ENCODE data around the gene CCDC158. TPM values are rescaled to one million over a fixed set of nuclear protein-coding genes. Genes with fewer than 3 reads are reported as not detected.

The CCDC158 gene
- total and polyA plus RNA-seq, 2 donors = 0.23 to 2.3 TPM

DNA sequence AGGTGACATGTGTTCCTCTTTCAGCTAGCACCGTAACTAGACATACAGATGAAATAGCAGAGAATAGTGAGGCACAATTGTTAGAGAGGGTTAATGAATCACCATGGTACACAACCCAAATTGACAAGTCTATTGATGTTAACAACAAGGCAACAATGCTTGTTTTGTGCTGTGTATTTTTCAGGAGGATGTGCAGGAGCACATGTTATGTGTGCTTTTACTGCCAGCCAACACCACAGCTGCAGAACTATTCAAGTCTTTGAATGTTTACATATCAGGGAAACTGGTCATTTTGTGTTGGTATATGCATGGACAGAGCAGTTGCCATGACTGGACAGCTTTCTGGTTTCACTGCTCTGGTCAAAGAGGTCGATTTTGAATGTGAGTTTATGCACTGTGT lies 81.6 kb downstream of the CCDC158 start:
- no peaks in the 10 kb centered on the region for H3K36me3 ChIP-seq (ENCODE audit: insufficient read depth)
- no peak overlapping the region for H3K27ac ChIP-seq (ENCODE audit: low read depth)
- H3K4me1 ChIP-seq (ENCODE audit: insufficient read depth) = no peaks in the 10 kb centered on the region
- WGBS = 63% methylated on average over 2 of the region's 2 CpGs
- no peak for DNase-seq (ENCODE audit: extremely low spot score)
- H3K4me3 ChIP-seq (ENCODE audit: low read depth, low read length) = no peak overlapping the region

DNA sequence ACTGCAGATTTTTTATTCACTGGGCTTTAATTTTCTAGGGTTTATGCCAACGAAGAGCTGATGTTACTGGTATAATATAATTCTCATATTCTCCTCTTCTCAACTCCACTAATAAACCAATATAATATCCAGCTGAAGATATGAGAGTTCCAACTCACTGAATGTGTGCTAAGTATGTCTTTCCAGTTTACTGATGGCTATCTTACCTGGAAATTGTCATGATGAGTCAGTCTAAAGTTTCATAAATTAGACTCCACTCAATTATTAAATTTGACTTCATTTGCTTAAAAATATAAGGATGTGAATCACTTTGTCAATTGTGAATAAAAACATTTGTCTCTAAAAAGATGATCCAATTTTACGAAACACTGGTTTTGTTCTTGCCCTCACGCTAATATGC lies 86.1 kb downstream of the CCDC158 start:
- no peak for DNase-seq (ENCODE audit: extremely low spot score)
- H3K4me3 ChIP-seq (ENCODE audit: low read depth, low read length) = no peak overlapping the region
- no peak overlapping the region for H3K27ac ChIP-seq (ENCODE audit: low read depth)
- no peaks in the 10 kb centered on the region for H3K4me1 ChIP-seq (ENCODE audit: insufficient read depth)
- H3K36me3 ChIP-seq (ENCODE audit: insufficient read depth) = no peaks in the 10 kb centered on the region
- WGBS = 75% methylated on average over 3 of the region's 3 CpGs

DNA sequence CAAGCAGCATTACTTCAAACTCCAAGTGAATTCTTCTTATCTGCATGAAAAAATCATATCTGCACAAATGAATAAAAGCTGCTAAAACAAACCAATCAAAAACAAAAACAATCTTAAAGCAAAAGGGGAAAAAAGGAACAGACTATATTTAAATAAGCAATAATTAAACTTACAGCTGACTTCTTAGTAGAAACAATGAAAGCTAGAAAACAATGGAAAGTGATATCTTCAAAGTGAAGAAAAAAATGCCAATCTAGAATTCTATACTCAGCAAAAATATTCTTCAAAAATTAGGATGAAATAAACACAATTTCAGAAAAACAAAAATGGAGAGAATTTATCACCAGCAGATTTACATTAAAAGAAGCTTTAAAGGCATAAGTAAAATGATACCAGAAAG lies 94.4 kb downstream of the CCDC158 start:
- Histone ChIP-seq H3K4me3 (ENCODE audit: low read depth, low read length) (no peak overlapping the region), H3K27ac (ENCODE audit: low read depth) (no peak overlapping the region), H3K4me1 (ENCODE audit: insufficient read depth) (no peaks in the 10 kb centered on the region), H3K36me3 (ENCODE audit: insufficient read depth) (no peaks in the 10 kb centered on the region)
- no peak for DNase-seq (ENCODE audit: extremely low spot score)

DNA sequence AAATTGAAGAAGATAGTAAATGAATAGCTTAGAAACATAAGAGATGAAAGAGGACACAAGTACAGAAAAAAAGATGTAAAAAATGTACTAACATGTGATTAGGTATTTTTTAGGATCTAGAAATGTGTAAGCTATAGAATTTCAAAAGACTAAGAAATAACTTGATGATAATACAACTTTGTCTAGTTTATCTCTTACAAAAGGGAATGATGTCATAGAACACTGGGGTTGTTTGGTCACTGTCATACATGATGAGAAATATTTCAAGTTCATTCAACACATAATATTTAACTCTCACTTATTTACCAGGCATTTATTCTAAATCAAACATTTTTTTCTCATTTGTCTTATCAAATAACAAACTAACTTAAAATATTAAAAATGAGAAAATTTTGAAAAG lies 95.9 kb downstream of the CCDC158 start:
- no peaks in the 10 kb centered on the region for H3K4me1 ChIP-seq (ENCODE audit: insufficient read depth)
- H3K4me3 ChIP-seq (ENCODE audit: low read depth, low read length) = no peak overlapping the region
- no peaks in the 10 kb centered on the region for H3K36me3 ChIP-seq (ENCODE audit: insufficient read depth)
- no peak for DNase-seq (ENCODE audit: extremely low spot score)
- H3K27ac ChIP-seq (ENCODE audit: low read depth) = no peak overlapping the region

DNA sequence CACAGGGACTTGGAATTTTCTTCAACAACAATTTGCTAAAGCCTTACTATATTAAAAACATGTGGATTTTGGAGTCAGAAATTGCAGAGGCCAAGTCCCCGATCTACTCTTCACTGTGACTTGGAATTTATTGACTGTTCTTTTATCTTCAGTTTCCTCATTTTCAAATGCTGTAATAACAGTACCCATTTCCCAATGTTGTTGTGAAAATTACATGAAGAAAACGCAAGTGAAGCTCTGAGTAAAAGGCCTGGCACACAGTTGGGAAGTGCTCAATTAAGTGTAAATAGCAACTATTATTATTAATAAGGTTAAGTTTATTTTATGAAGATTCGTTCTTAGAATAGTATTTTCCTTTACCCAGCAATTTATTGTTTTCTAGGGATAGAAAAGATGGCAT lies 98.7 kb downstream of the CCDC158 start:
- DNase-seq (ENCODE audit: extremely low spot score) = no peak
- Histone ChIP-seq H3K4me3 (ENCODE audit: low read depth, low read length) (no peak overlapping the region), H3K4me1 (ENCODE audit: insufficient read depth) (no peaks in the 10 kb centered on the region), H3K36me3 (ENCODE audit: insufficient read depth) (no peaks in the 10 kb centered on the region), H3K27ac (ENCODE audit: low read depth) (no peak overlapping the region)
- 62% methylated on average over 3 of the region's 3 CpGs for WGBS

DNA sequence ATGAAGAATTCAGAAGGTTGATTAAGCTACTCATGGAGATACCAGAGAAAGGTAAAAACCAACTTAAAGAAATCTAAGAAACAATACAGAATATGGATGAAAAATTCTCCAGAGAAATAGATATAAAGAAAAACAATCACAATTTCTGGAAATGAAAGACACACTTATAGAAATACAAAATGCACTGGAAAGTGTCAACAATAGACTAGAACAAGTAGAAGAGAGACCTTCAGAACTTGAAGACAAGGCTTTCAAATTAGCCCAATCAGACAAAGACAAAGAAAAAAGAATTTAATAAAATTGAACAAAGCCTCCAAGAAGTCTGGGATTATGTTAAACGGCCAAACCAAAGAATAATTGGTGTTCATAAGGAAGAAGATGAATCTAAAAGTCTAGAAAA lies 104.8 kb downstream of the CCDC158 start:
- Histone ChIP-seq H3K4me3 (ENCODE audit: low read depth, low read length) (no peak overlapping the region), H3K4me1 (ENCODE audit: insufficient read depth) (no peaks in the 10 kb centered on the region), H3K36me3 (ENCODE audit: insufficient read depth) (peaks cover 2% of the 10 kb centered on the region), H3K27ac (ENCODE audit: low read depth) (no peak overlapping the region)
- WGBS = 93% methylated on average over 1 of the region's 1 CpG
- no peak for DNase-seq (ENCODE audit: extremely low spot score)

DNA sequence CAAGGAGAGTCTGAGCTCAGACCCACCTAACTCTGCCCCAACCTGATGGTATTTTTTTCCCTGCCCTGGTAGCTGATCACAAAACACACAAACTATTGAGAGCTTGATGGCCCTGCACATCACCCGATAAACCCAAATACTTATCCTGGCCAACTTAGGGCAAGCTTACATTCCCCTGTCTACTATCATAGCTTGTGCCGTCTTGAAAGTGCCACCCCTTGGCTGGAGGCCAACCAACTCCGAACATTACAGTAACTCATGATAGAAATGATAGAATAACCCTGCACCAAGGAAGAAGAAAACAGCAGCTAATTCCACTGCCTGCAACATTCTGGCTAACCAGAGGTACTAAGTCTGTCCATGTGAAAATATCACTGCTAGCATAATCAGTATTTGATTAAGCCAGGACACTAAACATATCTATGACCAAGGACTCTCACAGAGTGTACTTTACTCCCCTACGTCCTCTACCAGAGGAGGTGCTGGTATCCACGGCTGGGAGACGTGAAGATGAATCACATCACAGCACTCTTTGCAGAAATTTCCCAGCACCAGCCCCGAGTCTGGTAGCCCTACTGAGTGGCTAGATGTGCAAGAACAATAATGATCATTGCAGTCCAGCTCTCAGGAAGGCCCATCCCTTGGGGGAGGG lies 105.5 kb downstream of the CCDC158 start:
- H3K27ac ChIP-seq (ENCODE audit: low read depth) = no peak overlapping the region
- peaks cover 2% of the 10 kb centered on the region for H3K36me3 ChIP-seq (ENCODE audit: insufficient read depth)
- no peak for DNase-seq (ENCODE audit: extremely low spot score)
- H3K4me1 ChIP-seq (ENCODE audit: insufficient read depth) = no peaks in the 10 kb centered on the region
- no peak overlapping the region for H3K4me3 ChIP-seq (ENCODE audit: low read depth, low read length)
- WGBS = 84% methylated on average over 7 of the region's 7 CpGs

DNA sequence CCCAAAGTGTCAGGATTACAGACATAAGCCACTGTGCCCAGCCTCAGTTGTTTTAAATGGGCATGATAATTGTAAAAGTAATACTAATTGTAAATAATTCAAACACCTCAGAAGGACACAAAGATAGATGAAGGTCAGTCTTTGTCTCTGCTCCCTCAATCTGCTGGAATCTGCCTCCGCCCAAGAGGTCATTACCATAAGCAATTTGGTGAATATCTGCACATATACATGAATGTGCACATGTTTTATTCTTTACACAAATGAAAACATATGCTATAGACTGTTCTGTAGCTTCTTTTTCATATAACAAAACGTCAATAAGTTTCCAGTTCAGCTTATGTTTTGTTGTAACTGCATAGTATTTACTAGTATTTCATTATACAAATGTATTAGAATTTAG lies 107.4 kb downstream of the CCDC158 start:
- 75% methylated on average over 2 of the region's 2 CpGs for WGBS
- H3K36me3 ChIP-seq (ENCODE audit: insufficient read depth) = peaks cover 2% of the 10 kb centered on the region
- H3K27ac ChIP-seq (ENCODE audit: low read depth) = no peak overlapping the region
- DNase-seq (ENCODE audit: extremely low spot score) = no peak
- no peak overlapping the region for H3K4me3 ChIP-seq (ENCODE audit: low read depth, low read length)
- H3K4me1 ChIP-seq (ENCODE audit: insufficient read depth) = no peaks in the 10 kb centered on the region

DNA sequence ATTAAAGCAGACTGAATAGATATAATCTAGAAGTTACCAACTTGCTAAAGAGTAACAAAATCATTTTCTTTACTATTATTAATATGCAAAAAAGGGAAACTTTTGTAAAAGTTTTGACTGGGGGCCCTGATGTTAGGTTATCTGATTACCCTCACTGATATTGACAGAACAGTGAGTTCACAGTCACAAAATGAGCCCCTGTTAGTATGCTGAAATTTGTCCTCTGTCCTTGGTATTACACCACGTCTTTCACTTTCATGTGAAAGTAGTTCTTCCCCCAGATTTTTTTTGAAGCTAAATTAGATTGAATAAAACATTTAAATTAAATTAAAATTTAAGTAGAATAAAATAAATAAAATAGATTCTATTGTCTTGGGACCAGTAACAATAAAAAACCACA lies 108.5 kb downstream of the CCDC158 start:
- Histone ChIP-seq H3K36me3 (ENCODE audit: insufficient read depth) (peaks cover 2% of the 10 kb centered on the region), H3K4me1 (ENCODE audit: insufficient read depth) (peaks cover 1% of the 10 kb centered on the region), H3K27ac (ENCODE audit: low read depth) (no peak overlapping the region), H3K4me3 (ENCODE audit: low read depth, low read length) (no peak overlapping the region)
- no peak for DNase-seq (ENCODE audit: extremely low spot score)
- 42% methylated on average over 1 of the region's 1 CpG for WGBS

DNA sequence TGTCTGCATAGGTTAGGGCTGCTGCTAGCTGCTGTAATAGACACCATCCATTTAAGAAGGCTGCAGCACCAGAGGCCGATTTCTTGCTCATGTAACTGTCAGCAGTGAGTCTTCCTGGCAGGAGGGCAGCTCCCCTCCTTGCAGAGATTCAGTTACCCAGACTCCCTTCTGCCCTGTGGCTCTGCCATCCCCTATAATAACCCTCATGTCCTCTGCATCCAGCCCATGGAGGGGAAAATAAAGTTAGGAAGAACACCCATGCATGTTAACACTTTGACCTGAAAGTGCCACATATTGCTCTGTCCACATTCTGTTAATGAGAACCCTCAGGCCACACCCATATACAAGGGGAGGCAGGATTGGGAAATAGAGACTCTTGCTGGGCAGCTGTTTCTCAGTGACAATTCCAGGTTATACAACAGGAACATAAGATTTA lies 109.0 kb downstream of the CCDC158 start:
- Histone ChIP-seq H3K4me3 (ENCODE audit: low read depth, low read length) (no peak overlapping the region), H3K36me3 (ENCODE audit: insufficient read depth) (peaks cover 2% of the 10 kb centered on the region), H3K4me1 (ENCODE audit: insufficient read depth) (peaks cover 3% of the 10 kb centered on the region), H3K27ac (ENCODE audit: low read depth) (no peak overlapping the region)
- no peak for DNase-seq (ENCODE audit: extremely low spot score)
- WGBS = 41% methylated on average over 1 of the region's 1 CpG

DNA sequence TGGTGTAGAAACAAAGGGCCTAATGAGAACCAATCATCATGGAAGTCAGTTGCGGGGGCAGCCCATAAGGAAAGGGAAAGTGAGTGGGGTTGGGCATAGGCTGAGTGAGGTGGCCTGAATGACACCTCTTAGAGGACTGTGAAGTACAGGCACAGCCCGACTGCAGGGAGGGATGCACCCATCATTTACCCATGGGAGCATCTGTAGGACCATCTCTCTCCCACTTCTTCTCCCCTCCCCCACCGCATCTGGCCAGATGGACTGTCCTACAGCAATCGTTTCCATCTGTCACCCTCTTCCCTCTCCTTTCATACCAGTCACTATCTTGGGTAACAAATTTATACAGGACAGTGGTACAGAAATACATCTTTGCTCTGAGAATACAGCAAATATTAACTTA lies 110.3 kb downstream of the CCDC158 start:
- peaks cover 3% of the 10 kb centered on the region for H3K4me1 ChIP-seq (ENCODE audit: insufficient read depth)
- DNase-seq (ENCODE audit: extremely low spot score) = no peak
- no peak overlapping the region for H3K27ac ChIP-seq (ENCODE audit: low read depth)
- no peak overlapping the region for H3K4me3 ChIP-seq (ENCODE audit: low read depth, low read length)
- 69% methylated on average over 4 of the region's 4 CpGs for WGBS
- peaks cover 2% of the 10 kb centered on the region for H3K36me3 ChIP-seq (ENCODE audit: insufficient read depth)

DNA sequence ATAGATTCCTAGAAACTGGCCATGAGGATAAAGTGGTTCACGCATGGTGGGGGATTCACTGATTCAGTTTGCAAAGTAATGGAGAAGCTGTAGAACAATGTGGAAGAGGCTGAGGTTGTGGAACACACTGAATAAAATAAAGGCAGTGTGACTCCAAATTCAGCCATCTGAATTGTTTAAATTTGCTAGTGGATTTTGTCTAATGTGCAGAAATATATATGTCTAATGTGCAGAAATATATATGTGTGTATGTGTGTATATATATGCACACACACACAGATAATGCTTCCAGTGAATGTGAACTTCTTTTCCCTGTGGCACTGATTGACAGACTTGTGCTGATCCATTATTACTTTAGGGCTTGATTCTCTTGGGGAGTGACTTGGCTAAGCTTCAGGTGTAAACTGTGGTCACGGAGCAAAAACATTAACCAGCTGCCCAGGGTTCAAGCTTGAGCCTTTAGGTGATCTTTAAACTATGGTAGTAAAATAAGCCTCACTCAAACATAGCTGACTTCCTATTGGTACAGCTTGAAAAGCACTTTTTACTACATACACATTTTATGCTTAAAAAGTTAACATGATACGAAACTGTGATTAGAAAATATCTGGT lies 110.9 kb downstream of the CCDC158 start:
- 73% methylated on average over 3 of the region's 3 CpGs for WGBS
- no peak for DNase-seq (ENCODE audit: extremely low spot score)
- no peak overlapping the region for H3K4me3 ChIP-seq (ENCODE audit: low read depth, low read length)
- no peak overlapping the region for H3K27ac ChIP-seq (ENCODE audit: low read depth)
- peaks cover 2% of the 10 kb centered on the region for H3K36me3 ChIP-seq (ENCODE audit: insufficient read depth)
- peaks cover 3% of the 10 kb centered on the region for H3K4me1 ChIP-seq (ENCODE audit: insufficient read depth)

DNA sequence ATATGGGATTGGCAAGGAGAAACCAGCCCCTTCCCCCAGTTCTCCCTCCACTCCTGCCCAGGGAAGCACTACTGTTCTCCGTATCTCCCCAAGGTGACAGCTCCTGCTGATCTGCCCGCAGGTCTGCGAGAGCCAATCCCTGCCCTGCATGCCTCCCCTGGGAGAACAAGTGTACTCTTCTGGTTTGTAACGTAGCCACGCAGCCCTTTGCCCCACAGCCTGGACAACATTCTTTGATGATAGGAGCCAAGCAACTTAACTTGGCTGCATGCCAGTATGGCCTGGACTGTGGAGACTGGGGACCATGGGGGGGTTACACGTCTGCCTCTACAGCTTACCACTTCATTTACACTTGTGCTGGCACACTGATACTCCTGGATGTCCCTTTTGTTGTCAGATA lies 112.4 kb downstream of the CCDC158 start:
- Histone ChIP-seq H3K27ac (ENCODE audit: low read depth) (no peak overlapping the region), H3K4me1 (ENCODE audit: insufficient read depth) (peaks cover 3% of the 10 kb centered on the region), H3K36me3 (ENCODE audit: insufficient read depth) (no peaks in the 10 kb centered on the region), H3K4me3 (ENCODE audit: low read depth, low read length) (no peak overlapping the region)
- DNase-seq (ENCODE audit: extremely low spot score) = peak; percentile 10
- 54% methylated on average over 6 of the region's 6 CpGs for WGBS

DNA sequence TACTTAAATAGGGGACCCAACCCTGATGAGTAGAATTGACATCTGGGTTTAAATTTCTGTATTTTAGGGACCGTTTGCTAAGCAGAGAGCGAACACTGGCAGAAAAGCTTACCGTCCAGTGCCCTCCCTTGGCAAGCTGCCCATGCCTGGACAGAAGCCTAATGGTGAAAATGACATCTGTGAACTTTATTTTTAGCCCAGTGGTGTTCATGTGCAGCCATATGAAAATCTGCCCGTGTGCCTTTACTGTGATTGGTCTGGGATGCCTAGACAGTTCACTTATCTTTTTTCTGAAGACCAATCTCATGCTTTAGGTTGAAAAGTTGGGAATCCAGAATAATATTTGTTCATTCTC lies 113.3 kb downstream of the CCDC158 start:
- no peak overlapping the region for H3K27ac ChIP-seq (ENCODE audit: low read depth)
- H3K36me3 ChIP-seq (ENCODE audit: insufficient read depth) = no peaks in the 10 kb centered on the region
- H3K4me3 ChIP-seq (ENCODE audit: low read depth, low read length) = peak overlapping the region; percentile 75
- peaks cover 3% of the 10 kb centered on the region for H3K4me1 ChIP-seq (ENCODE audit: insufficient read depth)
- WGBS = 31% methylated on average over 4 of the region's 4 CpGs
- DNase-seq (ENCODE audit: extremely low spot score) = no peak
